DND-41 (cell line): ENCODE measurements around the gene TRPC4.

Experiments used
- ATAC-seq: fragments of 200-7000 bp; cut with Tn5 transposase; 3 replicates; pipeline ENCODE4 v1.9.1; 2021; ENCODE audit warnings: low read depth; ENCODE audit not compliant: insufficient read depth
- DNase-seq: peaks from one replicate; pipeline ENCODE4 v3.0.0-alpha.2; 2020
- H2AFZ ChIP-seq: 2 replicates; pipeline ENCODE4 v1.6.0; 2012; ENCODE audit warnings: low read depth, low read length
- H3K27ac ChIP-seq: 2 replicates; pipeline ENCODE4 v1.5.1; 2012; ENCODE audit warnings: low read length, inconsistent platforms
- H3K27me3 ChIP-seq: fragments of 200-600 bp; sonication (generic); 2 replicates; pipeline ENCODE4 v1.6.0; 2012; ENCODE audit warnings: low read length, mild to moderate bottlenecking, inconsistent platforms; ENCODE audit not compliant: insufficient read depth, poor library complexity
- H3K36me3 ChIP-seq: 2 replicates; pipeline ENCODE4 v1.5.1; 2012; ENCODE audit warnings: low read length, inconsistent platforms; ENCODE audit not compliant: insufficient read depth
- H3K4me1 ChIP-seq: 2 replicates; pipeline ENCODE4 v1.5.1; 2012; ENCODE audit warnings: mild to moderate bottlenecking, low read length; ENCODE audit not compliant: insufficient read depth
- H3K4me2 ChIP-seq: 2 replicates; pipeline ENCODE4 v1.6.0; 2012; ENCODE audit warnings: mild to moderate bottlenecking, moderate library complexity, low read length, inconsistent platforms; ENCODE audit not compliant: insufficient read depth
- H3K4me3 ChIP-seq, 2 experiments: fragments of 200-600 bp in 1 of 2; shearing (Covaris generic) in 1 of 2; 2 replicates each; pipeline ENCODE4 v1.5.1; 2012 to 2016; ENCODE audit warnings: inconsistent platforms in 2 of 2, low read length in 2 of 2, mild to moderate bottlenecking in 2 of 2, low read depth in 1 of 2, moderate library complexity in 1 of 2
- H3K79me2 ChIP-seq: 2 replicates; pipeline ENCODE4 v1.6.0; 2012; ENCODE audit warnings: low read length, inconsistent platforms; ENCODE audit not compliant: insufficient read depth
- H3K9ac ChIP-seq: 2 replicates; pipeline ENCODE4 v1.6.0; 2012; ENCODE audit warnings: low read depth, mild to moderate bottlenecking, inconsistent platforms, low read length, moderate library complexity
- H3K9me3 ChIP-seq: 2 replicates; pipeline ENCODE4 v1.5.1; 2012; ENCODE audit warnings: low read length, moderate library complexity, mild to moderate bottlenecking, inconsistent platforms; ENCODE audit not compliant: insufficient read depth, severe bottlenecking
- H4K20me1 ChIP-seq: 2 replicates; pipeline ENCODE4 v1.6.0; 2012; ENCODE audit warnings: low read length; ENCODE audit not compliant: insufficient read depth
- EZH2 ChIP-seq: IDR thresholded peaks from 3 replicates; pipeline ENCODE4 v1.6.1; 2012; ENCODE audit warnings: borderline replicate concordance, low read depth, mild to moderate bottlenecking, moderate library complexity, low read length, inconsistent platforms; ENCODE audit not compliant: severe bottlenecking
- TF ChIP-seq, protein P1 (sequence below): IDR thresholded peaks from 2 replicates; pipeline ENCODE4 v1.5.1; 2012; ENCODE audit warnings: borderline replicate concordance, low read length, moderate library complexity, mild to moderate bottlenecking; ENCODE audit not compliant: poor library complexity, severe bottlenecking; ENCODE audit errors: extremely low read depth

Gene TRPC4

DNA sequence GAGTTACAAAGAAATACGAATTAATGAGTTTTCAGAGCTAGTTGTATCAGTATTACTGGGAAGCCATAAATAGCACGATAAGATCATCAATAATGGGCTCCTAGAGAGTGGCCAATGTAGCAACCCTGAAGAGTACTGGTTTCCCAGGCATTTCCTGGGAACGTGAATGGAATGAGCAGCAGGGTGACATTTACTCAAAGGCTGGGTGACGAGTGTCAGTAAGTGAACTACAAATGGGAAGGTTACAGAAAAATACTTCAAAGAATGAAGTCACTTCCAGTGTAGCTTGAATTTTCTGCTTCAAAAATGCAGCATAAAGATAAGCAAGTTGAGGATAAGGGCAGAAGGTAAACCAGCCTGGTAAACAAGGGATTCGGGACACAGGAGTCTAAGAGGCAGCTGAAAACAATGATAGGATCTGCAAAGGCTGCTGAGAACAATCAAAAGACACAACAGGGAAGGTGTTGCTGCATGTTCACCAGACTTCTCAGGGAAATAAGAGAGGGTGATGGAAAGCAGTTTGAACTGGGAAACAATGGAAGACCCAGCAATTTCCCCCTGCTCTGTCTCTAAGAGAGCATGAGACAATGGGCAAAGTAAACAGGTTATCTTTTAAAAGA, 222.4 kb downstream of the TRPC4 start:
- Histone ChIP-seq H3K27me3 (no peaks in the 10 kb centered on the region), H3K36me3 (no peaks in the 10 kb centered on the region), H3K27ac (no peak overlapping the region), H2AFZ (no peak overlapping the region), H3K9ac (no peak overlapping the region), H3K4me2 (no peak overlapping the region), H3K4me1 (no peaks in the 10 kb centered on the region), H3K9me3 (no peaks in the 10 kb centered on the region), H4K20me1 (no peaks in the 10 kb centered on the region), H3K4me3 (no peak overlapping the region), H3K79me2 (no peaks in the 10 kb centered on the region)
- ATAC-seq = no peak
- no peak for DNase-seq
- TF ChIP-seq, protein P1, sequence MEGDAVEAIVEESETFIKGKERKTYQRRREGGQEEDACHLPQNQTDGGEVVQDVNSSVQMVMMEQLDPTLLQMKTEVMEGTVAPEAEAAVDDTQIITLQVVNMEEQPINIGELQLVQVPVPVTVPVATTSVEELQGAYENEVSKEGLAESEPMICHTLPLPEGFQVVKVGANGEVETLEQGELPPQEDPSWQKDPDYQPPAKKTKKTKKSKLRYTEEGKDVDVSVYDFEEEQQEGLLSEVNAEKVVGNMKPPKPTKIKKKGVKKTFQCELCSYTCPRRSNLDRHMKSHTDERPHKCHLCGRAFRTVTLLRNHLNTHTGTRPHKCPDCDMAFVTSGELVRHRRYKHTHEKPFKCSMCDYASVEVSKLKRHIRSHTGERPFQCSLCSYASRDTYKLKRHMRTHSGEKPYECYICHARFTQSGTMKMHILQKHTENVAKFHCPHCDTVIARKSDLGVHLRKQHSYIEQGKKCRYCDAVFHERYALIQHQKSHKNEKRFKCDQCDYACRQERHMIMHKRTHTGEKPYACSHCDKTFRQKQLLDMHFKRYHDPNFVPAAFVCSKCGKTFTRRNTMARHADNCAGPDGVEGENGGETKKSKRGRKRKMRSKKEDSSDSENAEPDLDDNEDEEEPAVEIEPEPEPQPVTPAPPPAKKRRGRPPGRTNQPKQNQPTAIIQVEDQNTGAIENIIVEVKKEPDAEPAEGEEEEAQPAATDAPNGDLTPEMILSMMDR = no peak
- no peak for TF ChIP-seq EZH2

- Histone ChIP-seq H3K79me2 (no peaks in the 10 kb centered on the region), H2AFZ (no peak overlapping the region), H3K4me2 (no peak overlapping the region), H3K27ac (no peak overlapping the region), H3K27me3 (no peaks in the 10 kb centered on the region), H3K4me1 (no peaks in the 10 kb centered on the region), H3K9ac (no peak overlapping the region), H3K36me3 (no peaks in the 10 kb centered on the region), H4K20me1 (no peaks in the 10 kb centered on the region), H3K9me3 (no peaks in the 10 kb centered on the region), H3K4me3 (no peak overlapping the region)
- no peak for TF ChIP-seq EZH2
- TF ChIP-seq, protein P1 = no peak
- no peak for ATAC-seq
- DNase-seq = no peak
Measured at GRCh38 chr13:37646531-37646930, 223.0 kb downstream of the TRPC4 start.

- H4K20me1 ChIP-seq = no peaks in the 10 kb centered on the region
- no peak overlapping the region for H3K27ac ChIP-seq
- H2AFZ ChIP-seq = no peak overlapping the region
- H3K4me2 ChIP-seq = no peak overlapping the region
- no peaks in the 10 kb centered on the region for H3K36me3 ChIP-seq
- no peaks in the 10 kb centered on the region for H3K27me3 ChIP-seq
- ATAC-seq (no peak), DNase-seq (no peak)
- no peaks in the 10 kb centered on the region for H3K79me2 ChIP-seq
- no peak for TF ChIP-seq EZH2
- TF ChIP-seq, protein P1 = no peak
- no peaks in the 10 kb centered on the region for H3K9me3 ChIP-seq
- no peak overlapping the region for H3K9ac ChIP-seq
- H3K4me3 ChIP-seq = no peak overlapping the region
- no peaks in the 10 kb centered on the region for H3K4me1 ChIP-seq
Measured at GRCh38 chr13:37645181-37645740, 224.3 kb downstream of the TRPC4 start.

DNA sequence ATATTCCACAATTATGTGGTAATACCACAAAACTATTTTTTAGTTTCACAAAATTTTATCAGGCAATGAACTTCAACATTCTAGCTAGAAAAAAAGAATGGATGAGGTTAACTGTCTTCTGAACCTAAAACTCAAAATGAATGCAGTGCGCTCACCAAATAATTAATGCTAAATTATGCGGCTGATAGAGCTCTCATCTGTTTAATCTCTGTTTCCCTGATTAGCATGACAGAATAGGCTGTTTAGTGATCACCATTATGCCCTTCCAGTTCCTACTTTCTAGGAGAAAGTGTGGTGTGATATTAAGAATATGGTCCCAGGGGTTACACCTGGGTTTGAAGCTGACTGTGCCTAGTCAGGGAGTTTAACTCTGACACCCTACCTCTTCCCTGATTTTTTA, 228.2 kb downstream of the TRPC4 start:
- no peaks in the 10 kb centered on the region for H3K9me3 ChIP-seq
- H3K4me1 ChIP-seq = no peaks in the 10 kb centered on the region
- no peaks in the 10 kb centered on the region for H4K20me1 ChIP-seq
- no peaks in the 10 kb centered on the region for H3K27me3 ChIP-seq
- TF ChIP-seq, protein P1 = no peak
- no peak for TF ChIP-seq EZH2
- no peaks in the 10 kb centered on the region for H3K79me2 ChIP-seq
- no peak overlapping the region for H3K9ac ChIP-seq
- H2AFZ ChIP-seq = no peak overlapping the region
- H3K27ac ChIP-seq = no peak overlapping the region
- no peak overlapping the region for H3K4me2 ChIP-seq
- DNase-seq = no peak
- no peaks in the 10 kb centered on the region for H3K36me3 ChIP-seq
- ATAC-seq = no peak
- H3K4me3 ChIP-seq = no peak overlapping the region
